DOHH2 (cell line): Measurements from ENCODE around the gene ZNF552.
"Not testable (repeated sequence)": the region's sequence is repeated elsewhere in the genome, so short reads cannot be mapped to it uniquely, and the experiment has no call there.

ENCODE experiments used
- H3F3A ChIP-seq: fragments of 200-600 bp; sonication (generic), shearing (Covaris generic); 2 replicates; pipeline ENCODE4 v1.6.0; 2016; ENCODE audit warnings: antibody characterized with exemption, mild to moderate bottlenecking; ENCODE audit not compliant: control insufficient read depth, insufficient read depth
- H3K27ac ChIP-seq: fragments of 200-600 bp; sonication (generic); 2 replicates; pipeline ENCODE4 v1.5.1; 2014; ENCODE audit warnings: low read depth, mild to moderate bottlenecking, low read length, moderate library complexity
- H3K27me3 ChIP-seq: fragments of 200-600 bp; sonication (generic); 2 replicates; pipeline ENCODE4 v1.6.1; 2014; ENCODE audit warnings: mild to moderate bottlenecking, low read length, mixed read lengths; ENCODE audit not compliant: control insufficient read depth
- H3K36me3 ChIP-seq: fragments of 200-600 bp; sonication (generic); 2 replicates; pipeline ENCODE4 v1.6.1; 2014; ENCODE audit warnings: mild to moderate bottlenecking, low read length, moderate library complexity, mixed read lengths; ENCODE audit not compliant: control insufficient read depth
- H3K4me1 ChIP-seq: fragments of 200-600 bp; sonication (generic); 2 replicates; pipeline ENCODE4 v1.6.1; 2014; ENCODE audit warnings: mild to moderate bottlenecking, low read length, mixed read lengths; ENCODE audit not compliant: control insufficient read depth
- H3K4me2 ChIP-seq: fragments of 200-600 bp; sonication (generic); 2 replicates; pipeline ENCODE4 v1.6.0; 2014; ENCODE audit warnings: mild to moderate bottlenecking, low read length, moderate library complexity
- H3K4me3 ChIP-seq: fragments of 200-600 bp; sonication (generic); 2 replicates; pipeline ENCODE4 v1.5.1; 2014; ENCODE audit warnings: mild to moderate bottlenecking, low read length, mixed read lengths
- H3K79me2 ChIP-seq: fragments of 200-600 bp; sonication (generic); 2 replicates; pipeline ENCODE4 v1.6.1; 2014; ENCODE audit warnings: mild to moderate bottlenecking, low read length, mixed read lengths; ENCODE audit not compliant: control insufficient read depth
- H3K9me2 ChIP-seq: fragments of 200-600 bp; sonication (generic); replicated peaks from 2 replicates; pipeline ENCODE4 v1.6.1; 2014; ENCODE audit warnings: mild to moderate bottlenecking, low read length, mixed read lengths; ENCODE audit not compliant: control insufficient read depth
- H3K9me3 ChIP-seq: fragments of 200-600 bp; sonication (generic); 2 replicates; pipeline ENCODE4 v1.6.1; 2014; ENCODE audit warnings: antibody characterized with exemption, low read length, mixed read lengths; ENCODE audit not compliant: control insufficient read depth, insufficient read depth
- H4K20me1 ChIP-seq: fragments of 200-600 bp; sonication (generic); 2 replicates; pipeline ENCODE4 v1.6.0; 2014; ENCODE audit warnings: low read depth, mild to moderate bottlenecking, antibody characterized with exemption, low read length, moderate library complexity; ENCODE audit not compliant: control insufficient read depth, insufficient read depth
- CTCF ChIP-seq: fragments of 200-600 bp; sonication (generic); IDR thresholded peaks from one replicate; pipeline ENCODE4 v1.5.1; 2014; ENCODE audit warnings: antibody characterized with exemption, mild to moderate bottlenecking, low read depth, low read length; ENCODE audit not compliant: poor library complexity, severe bottlenecking
- EZH2phosphoT487 ChIP-seq: fragments of 200-600 bp; sonication (generic); IDR thresholded peaks from 2 replicates; pipeline ENCODE4 v1.6.1; 2017; ENCODE audit warnings: borderline replicate concordance, mild to moderate bottlenecking, antibody characterized with exemption, low read length, moderate library complexity, mixed read lengths

Gene ZNF552

GRCh38 chr19:57802269-57802668 is 12.4 kb downstream of the ZNF552 start:
- no peaks in the 10 kb centered on the region for H3K79me2 ChIP-seq
- no peaks in the 10 kb centered on the region for H4K20me1 ChIP-seq
- no peak overlapping the region for H3K27ac ChIP-seq
- no peak overlapping the region for H3K4me2 ChIP-seq
- no peak for TF ChIP-seq CTCF
- TF ChIP-seq EZH2phosphoT487: no peak
- H3K9me3 ChIP-seq: no peaks in the 10 kb centered on the region
- no peaks in the 10 kb centered on the region for H3K27me3 ChIP-seq
- H3K36me3 ChIP-seq: no peaks in the 10 kb centered on the region
- H3K4me3 ChIP-seq: no peak overlapping the region
- H3K9me2 ChIP-seq: no peaks in the 10 kb centered on the region
- peaks cover 4% of the 10 kb centered on the region; the same call in 1 of the 2 replicates for H3K4me1 ChIP-seq
- peaks cover 4% of the 10 kb centered on the region; the same call in 1 of the 2 replicates for H3F3A ChIP-seq

GRCh38 chr19:57800696-57801095 is 14.0 kb downstream of the ZNF552 start:
- H3F3A ChIP-seq: peaks cover 4% of the 10 kb centered on the region; the same call in 1 of the 2 replicates
- H3K79me2 ChIP-seq: no peaks in the 10 kb centered on the region

GRCh38 chr19:57796580-57796979 is 18.1 kb downstream of the ZNF552 start:
- H4K20me1 ChIP-seq, H3K79me2 ChIP-seq, H3K27ac ChIP-seq, H3K9me3 ChIP-seq, H3K9me2 ChIP-seq, H3K36me3 ChIP-seq, H3K4me2 ChIP-seq, H3K4me3 ChIP-seq, H3K27me3 ChIP-seq, H3F3A ChIP-seq, H3K4me1 ChIP-seq: not testable (repeated sequence)

More at GRCh38 chr19:57800696-57801095, 14.0 kb downstream of the ZNF552 start:
- no peaks in the 10 kb centered on the region for H4K20me1 ChIP-seq
- peaks cover 4% of the 10 kb centered on the region; the same call in 1 of the 2 replicates for H3K4me1 ChIP-seq
- no peak overlapping the region for H3K4me3 ChIP-seq
- H3K27me3 ChIP-seq: no peaks in the 10 kb centered on the region
- TF ChIP-seq CTCF (no peak), EZH2phosphoT487 (no peak)
- H3K9me2 ChIP-seq: no peaks in the 10 kb centered on the region
- H3K36me3 ChIP-seq: peaks cover under 1% of the 10 kb centered on the region; the same call in 1 of the 2 replicates
- H3K27ac ChIP-seq: no peak overlapping the region
- no peak overlapping the region for H3K4me2 ChIP-seq
- no peaks in the 10 kb centered on the region for H3K9me3 ChIP-seq

- no peaks in the 10 kb centered on the region for H3F3A ChIP-seq
- no peaks in the 10 kb centered on the region for H3K27me3 ChIP-seq
- no peaks in the 10 kb centered on the region for H4K20me1 ChIP-seq
- no peak overlapping the region for H3K4me2 ChIP-seq
- H3K27ac ChIP-seq: no peak overlapping the region
- no peaks in the 10 kb centered on the region for H3K79me2 ChIP-seq
- TF ChIP-seq EZH2phosphoT487: no peak
- no peak for TF ChIP-seq CTCF
- peaks cover 30% of the 10 kb centered on the region; the same call in 1 of the 2 replicates for H3K9me3 ChIP-seq
- no peak overlapping the region for H3K4me3 ChIP-seq
- H3K9me2 ChIP-seq: no peaks in the 10 kb centered on the region
- no peaks in the 10 kb centered on the region for H3K4me1 ChIP-seq
- H3K36me3 ChIP-seq: peaks cover 12% of the 10 kb centered on the region; the same call in 1 of the 2 replicates
Measured at GRCh38 chr19:57789288-57789687, 25.4 kb downstream of the ZNF552 start.
